Fibroblast of lung (primary cell): ENCODE data around the gene TCF12. TPM values are rescaled to one million over a fixed set of nuclear protein-coding genes. Genes with fewer than 3 reads are reported as not detected.

ENCODE experiments used
- DNase-seq, 2 donors: peaks; one replicate each; pipeline versions ENCODE4 v3.0.0 to v3.0.0-alpha.2; 2010; ENCODE audit warnings: low read depth in 2 of 2
- H2AFZ ChIP-seq: 2 replicates; pipeline ENCODE4 v1.5.1; 2012; ENCODE audit warnings: low read length, control low read depth, inconsistent platforms
- H3K27ac ChIP-seq: 2 replicates; pipeline ENCODE4 v1.5.1; 2011; ENCODE audit warnings: low read length, control low read depth; ENCODE audit not compliant: insufficient read depth
- H3K27me3 ChIP-seq: 2 replicates; pipeline ENCODE4 v1.5.1; 2011; ENCODE audit warnings: mild to moderate bottlenecking, low read length; ENCODE audit not compliant: control insufficient read depth, insufficient read depth
- H3K36me3 ChIP-seq: 2 replicates; pipeline ENCODE4 v1.5.1; 2011; ENCODE audit warnings: low read length; ENCODE audit not compliant: control insufficient read depth, insufficient read depth
- H3K4me1 ChIP-seq: 2 replicates; pipeline ENCODE4 v1.5.1; 2011; ENCODE audit warnings: low read length; ENCODE audit not compliant: control insufficient read depth, insufficient read depth; ENCODE audit errors: extremely low read depth
- H3K4me2 ChIP-seq: 2 replicates; pipeline ENCODE4 v1.5.1; 2011; ENCODE audit warnings: low read length, control low read depth; ENCODE audit not compliant: insufficient read depth; ENCODE audit errors: extremely low read depth
- H3K4me3 ChIP-seq, 4 experiments: fragments of 200-600 bp in 1 of 4; sonication (generic) in 1 of 4; replicated peaks in 1 of 4; 2 replicates each; pipeline ENCODE4 v1.5.1; 2011 to 2016; ENCODE audit warnings: low read length in 4 of 4, low read depth in 3 of 4, mild to moderate bottlenecking in 3 of 4, control low read depth in 2 of 4, inconsistent platforms in 1 of 4, mixed read lengths in 1 of 4; ENCODE audit not compliant: insufficient read depth in 1 of 4; ENCODE audit errors: control extremely low read depth in 1 of 4
- H3K79me2 ChIP-seq: 2 replicates; pipeline ENCODE4 v1.5.1; 2012; ENCODE audit warnings: mild to moderate bottlenecking, low read length, inconsistent platforms; ENCODE audit not compliant: control insufficient read depth, insufficient read depth
- H3K9ac ChIP-seq: 2 replicates; pipeline ENCODE4 v1.5.1; 2011; ENCODE audit warnings: mild to moderate bottlenecking, low read length, control low read depth; ENCODE audit not compliant: insufficient read depth
- H3K9me3 ChIP-seq: 2 replicates; pipeline ENCODE4 v1.5.1; 2012; ENCODE audit warnings: low read depth, low read length; ENCODE audit not compliant: control insufficient read depth, insufficient read depth
- H4K20me1 ChIP-seq: 2 replicates; pipeline ENCODE4 v1.5.1; 2011; ENCODE audit warnings: low read length; ENCODE audit not compliant: control insufficient read depth, insufficient read depth; ENCODE audit errors: extremely low read depth
- EZH2 ChIP-seq: IDR thresholded peaks from 2 replicates; pipeline ENCODE4 v1.5.1; 2012; ENCODE audit warnings: low read length, control low read depth, mild to moderate bottlenecking; ENCODE audit errors: missing control alignments
- polyA plus RNA-seq, 2 donors: library from polyadenylated mRNA; depleted of rRNA in 1 of 2; stranded (reverse) in 1 of 2; unstranded in 1 of 2; fragments of >200 nt; gene quantifications; 2 replicates each; pipeline ENCODE4 v1.2.1, GENCODE V29; 2011 to 2012; ENCODE audit warnings: missing spikeins in 1 of 2
- total RNA-seq: library from RNA; depleted of rRNA; stranded (reverse); fragments of >200 nt; gene quantifications from 2 replicates; pipeline ENCODE4 v1.2.1, GENCODE V29; 2014
- TF ChIP-seq, protein P1 (sequence below), 2 donors: IDR thresholded peaks in 1 of 2; conservative IDR thresholded peaks in 1 of 2; 1 replicate in 1 of 2; 2 replicates in 1 of 2; pipeline ENCODE4 v1.5.1; 2011 to 2012; ENCODE audit warnings: low read length in 2 of 2, control low read depth in 1 of 2, inconsistent platforms in 1 of 2, low read depth in 1 of 2, mild to moderate bottlenecking in 1 of 2

TCF12 gene
- total and polyA plus RNA-seq, 2 donors (not counting 1 experiment from before 2014, with no cell fraction given) = 105 to 232 TPM

DNA sequence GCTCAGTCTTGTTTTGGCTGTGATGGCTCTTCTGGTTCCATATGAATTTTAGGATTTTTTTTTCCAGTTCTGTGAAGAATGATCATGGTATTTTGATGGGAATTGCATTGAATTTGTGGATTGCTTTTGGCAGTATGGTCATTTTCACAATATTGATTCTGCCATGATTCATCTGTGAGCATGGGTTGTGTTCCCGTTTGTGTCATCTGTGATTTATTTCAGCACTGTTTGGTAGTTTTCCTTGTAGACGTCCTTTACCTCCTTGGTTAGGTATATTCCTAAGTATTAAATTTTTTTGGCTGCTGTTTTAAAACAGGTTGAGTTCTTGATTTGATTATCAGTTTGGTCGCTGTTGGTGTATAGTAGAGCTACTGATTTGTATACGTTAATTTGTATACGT lies 18.5 kb downstream of the TCF12 start:
- TF ChIP-seq, protein P1, sequence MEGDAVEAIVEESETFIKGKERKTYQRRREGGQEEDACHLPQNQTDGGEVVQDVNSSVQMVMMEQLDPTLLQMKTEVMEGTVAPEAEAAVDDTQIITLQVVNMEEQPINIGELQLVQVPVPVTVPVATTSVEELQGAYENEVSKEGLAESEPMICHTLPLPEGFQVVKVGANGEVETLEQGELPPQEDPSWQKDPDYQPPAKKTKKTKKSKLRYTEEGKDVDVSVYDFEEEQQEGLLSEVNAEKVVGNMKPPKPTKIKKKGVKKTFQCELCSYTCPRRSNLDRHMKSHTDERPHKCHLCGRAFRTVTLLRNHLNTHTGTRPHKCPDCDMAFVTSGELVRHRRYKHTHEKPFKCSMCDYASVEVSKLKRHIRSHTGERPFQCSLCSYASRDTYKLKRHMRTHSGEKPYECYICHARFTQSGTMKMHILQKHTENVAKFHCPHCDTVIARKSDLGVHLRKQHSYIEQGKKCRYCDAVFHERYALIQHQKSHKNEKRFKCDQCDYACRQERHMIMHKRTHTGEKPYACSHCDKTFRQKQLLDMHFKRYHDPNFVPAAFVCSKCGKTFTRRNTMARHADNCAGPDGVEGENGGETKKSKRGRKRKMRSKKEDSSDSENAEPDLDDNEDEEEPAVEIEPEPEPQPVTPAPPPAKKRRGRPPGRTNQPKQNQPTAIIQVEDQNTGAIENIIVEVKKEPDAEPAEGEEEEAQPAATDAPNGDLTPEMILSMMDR (conservative IDR thresholded peaks at IDR 0.05 in 1 of 2, IDR thresholded peaks at IDR 0.05 in 1 of 2; ENCODE audit: low read depth in 1 of 2, low read length in 2 of 2) = no peak
- no peak for TF ChIP-seq EZH2
- Histone ChIP-seq H3K27me3 (no peaks in the 10 kb centered on the region), H2AFZ (no peak overlapping the region), H3K4me1 (peaks cover 4% of the 10 kb centered on the region), H3K4me2 (no peak overlapping the region), H3K36me3 (no peaks in the 10 kb centered on the region), H3K27ac (no peak overlapping the region), H3K9me3 (no peaks in the 10 kb centered on the region), H3K79me2 (peaks cover 76% of the 10 kb centered on the region), H4K20me1 (peaks cover 2% of the 10 kb centered on the region), H3K4me3 (no peak overlapping the region), H3K9ac (no peak overlapping the region)
- DNase-seq = no peak

DNA sequence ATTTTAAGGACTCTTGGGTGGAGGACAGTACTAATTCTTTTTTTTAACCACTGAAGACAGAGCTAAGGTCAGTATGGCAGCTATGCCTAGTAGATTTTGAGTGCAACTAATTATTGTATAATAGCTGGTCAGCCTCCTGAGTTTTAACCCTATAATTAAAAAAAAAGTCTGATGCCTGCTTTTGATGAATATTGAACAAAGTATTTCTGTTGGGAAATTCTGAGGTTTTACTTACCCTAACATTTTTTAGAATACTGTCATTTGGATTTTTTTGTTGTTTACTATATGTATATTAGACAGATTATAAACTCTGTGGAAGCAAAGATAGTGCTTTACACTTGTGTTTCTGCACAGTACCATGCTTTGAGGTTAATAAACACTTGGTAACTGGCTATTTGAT lies 20.8 kb downstream of the TCF12 start:
- TF ChIP-seq, protein P1 (conservative IDR thresholded peaks at IDR 0.05 in 1 of 2, IDR thresholded peaks at IDR 0.05 in 1 of 2; ENCODE audit: low read depth in 1 of 2, low read length in 2 of 2) = no peak
- TF ChIP-seq EZH2 = no peak
- H4K20me1 ChIP-seq = no peaks in the 10 kb centered on the region
- no peaks in the 10 kb centered on the region for H3K36me3 ChIP-seq
- no peak overlapping the region for H3K9ac ChIP-seq
- DNase-seq = no peak
- peaks cover 76% of the 10 kb centered on the region for H3K79me2 ChIP-seq
- no peaks in the 10 kb centered on the region for H3K27me3 ChIP-seq
- H2AFZ ChIP-seq = no peak overlapping the region
- peaks cover 4% of the 10 kb centered on the region for H3K4me1 ChIP-seq
- H3K27ac ChIP-seq = no peak overlapping the region
- no peaks in the 10 kb centered on the region for H3K9me3 ChIP-seq
- H3K4me2 ChIP-seq = no peak overlapping the region
- no peak overlapping the region for H3K4me3 ChIP-seq

DNA sequence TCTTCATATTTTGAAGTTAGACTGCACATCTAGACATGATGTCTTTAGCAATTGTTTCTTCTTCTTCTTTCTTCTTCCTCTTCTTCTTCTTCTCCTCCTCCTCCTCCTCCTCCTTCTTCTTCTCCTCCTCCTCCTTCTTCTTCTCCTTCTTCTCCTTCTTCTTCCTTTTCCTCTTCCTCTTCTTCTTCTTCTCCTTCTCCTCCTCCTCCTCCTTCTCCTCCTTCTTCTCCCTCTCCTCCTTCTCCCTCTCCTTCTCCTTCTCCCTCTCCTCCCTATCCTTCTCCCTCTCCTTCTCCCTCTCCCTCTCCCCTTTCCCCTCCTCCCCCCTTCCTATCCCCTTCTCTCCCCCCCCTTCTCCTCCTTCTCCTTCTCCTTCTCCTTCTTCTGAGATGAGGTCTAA lies 21.9 kb downstream of the TCF12 start:
- Histone ChIP-seq H4K20me1 (no peaks in the 10 kb centered on the region), H3K4me2 (no peak overlapping the region), H3K36me3 (no peaks in the 10 kb centered on the region), H3K27ac (no peak overlapping the region), H3K4me3 (no peak overlapping the region), H3K4me1 (peaks cover 4% of the 10 kb centered on the region), H2AFZ (no peak overlapping the region), H3K79me2 (peaks cover 72% of the 10 kb centered on the region), H3K9ac (no peak overlapping the region), H3K27me3 (no peaks in the 10 kb centered on the region), H3K9me3 (no peaks in the 10 kb centered on the region)
- DNase-seq = no peak
- TF ChIP-seq, protein P1 (conservative IDR thresholded peaks at IDR 0.05 in 1 of 2, IDR thresholded peaks at IDR 0.05 in 1 of 2; ENCODE audit: low read depth in 1 of 2, low read length in 2 of 2) = no peak
- TF ChIP-seq EZH2 = no peak
